HEK293 (cell line): Measurements from ENCODE around the gene UTP25.

Experiments
- CTCF ChIA-PET: fragments of 350-600 bp; formaldehyde crosslinking; extraction: SDS; loops from one replicate; lab custom pipeline; 2021; ENCODE audit warnings: antibody characterized with exemption; lab: Yijun Ruan, JAX
- POLR2A ChIA-PET: fragments of 300-600 bp; formaldehyde crosslinking; extraction: SDS; loops from one replicate; lab custom pipeline; 2020; ENCODE audit warnings: antibody characterized with exemption, inconsistent platforms; lab: Yijun Ruan, JAX
- H3K27ac ChIP-seq: fragments of 200-500 bp; sonication (Bioruptor generic); 2 replicates; pipeline ENCODE4 v1.5.1; 2014; ENCODE audit warnings: low read depth, low read length, control low read depth, inconsistent platforms; ENCODE audit errors: extremely low read depth
- H3K36me3 ChIP-seq, 2 experiments: fragments of 200-500 bp in 1 of 2; sonication (Bioruptor generic) in 1 of 2; 1 replicate in 1 of 2; 2 replicates in 1 of 2; pipeline ENCODE4 v1.5.1; 2014 to 2017; ENCODE audit warnings: inconsistent platforms in 2 of 2, low read length in 2 of 2; ENCODE audit not compliant: control insufficient read depth in 2 of 2, insufficient read depth in 1 of 2
- H3K4me1 ChIP-seq: fragments of 200-500 bp; sonication (Bioruptor generic); 2 replicates; pipeline ENCODE4 v1.5.1; 2014; ENCODE audit warnings: mild to moderate bottlenecking, low read length, inconsistent platforms; ENCODE audit not compliant: control insufficient read depth, insufficient read depth
- H3K4me3 ChIP-seq: 2 replicates; pipeline ENCODE4 v1.5.1; 2011; ENCODE audit warnings: low read depth, mild to moderate bottlenecking, control low read depth, low read length, moderate library complexity
- H3K9me3 ChIP-seq: fragments of 200-500 bp; sonication (Bioruptor generic); 2 replicates; pipeline ENCODE4 v1.5.1; 2014; ENCODE audit warnings: low read depth, low read length, inconsistent platforms; ENCODE audit not compliant: control insufficient read depth, insufficient read depth
- AEBP2 ChIP-seq: fragments of 450-650 bp; formaldehyde crosslinking; IDR thresholded peaks from 2 replicates; pipeline ENCODE4 v1.5.1; 2016; ENCODE audit warnings: missing biosample characterization, missing genetic modification characterization, borderline replicate concordance
- FEZF1 ChIP-seq: fragments of 450-650 bp; formaldehyde crosslinking; IDR thresholded peaks from 2 replicates; pipeline ENCODE4 v1.5.1; 2016; ENCODE audit warnings: missing biosample characterization, missing genetic modification characterization
- KLF1 ChIP-seq: fragments of 450-650 bp; formaldehyde crosslinking; IDR thresholded peaks from 2 replicates; pipeline ENCODE4 v1.5.1; 2016; ENCODE audit warnings: missing biosample characterization, missing genetic modification characterization
- KLF10 ChIP-seq: fragments of 450-650 bp; IDR thresholded peaks from 2 replicates; pipeline ENCODE4 v1.5.1; 2018; ENCODE audit warnings: missing biosample characterization, mild to moderate bottlenecking, missing genetic modification characterization
- RBAK ChIP-seq: fragments of 450-650 bp; formaldehyde crosslinking; IDR thresholded peaks from 2 replicates; pipeline ENCODE4 v1.5.1; 2016; ENCODE audit warnings: missing biosample characterization, missing genetic modification characterization
- REST ChIP-seq: fragments of 450-650 bp; formaldehyde crosslinking; IDR thresholded peaks from 2 replicates; pipeline ENCODE4 v1.5.1; 2016; ENCODE audit warnings: missing biosample characterization, missing genetic modification characterization
- SETDB1 ChIP-seq: IDR thresholded peaks from one replicate; pipeline ENCODE4 v1.6.1; 2017; ENCODE audit warnings: mild to moderate bottlenecking, low read length, moderate library complexity, mixed read lengths; ENCODE audit not compliant: insufficient read length
- YY1 ChIP-seq: fragments of 450-650 bp; formaldehyde crosslinking; IDR thresholded peaks from 2 replicates; pipeline ENCODE4 v1.5.1; 2018; ENCODE audit warnings: missing biosample characterization, missing genetic modification characterization
- ZBTB11 ChIP-seq: fragments of 450-650 bp; formaldehyde crosslinking; conservative IDR thresholded peaks from 2 replicates; pipeline ENCODE4 v1.5.1; 2016; ENCODE audit warnings: low read depth, missing biosample characterization, missing genetic modification characterization
- ZBTB21 ChIP-seq: fragments of 450-650 bp; formaldehyde crosslinking; IDR thresholded peaks from 2 replicates; pipeline ENCODE4 v1.5.1; 2017; ENCODE audit warnings: missing biosample characterization, missing genetic modification characterization
- ZFP69B ChIP-seq: fragments of 450-650 bp; formaldehyde crosslinking; IDR thresholded peaks from 2 replicates; pipeline ENCODE4 v1.5.1; 2016; ENCODE audit warnings: missing biosample characterization, missing genetic modification characterization
- ZNF140 ChIP-seq: fragments of 450-650 bp; formaldehyde crosslinking; IDR thresholded peaks from 2 replicates; pipeline ENCODE4 v1.5.1; 2016; ENCODE audit warnings: missing biosample characterization, missing genetic modification characterization
- ZNF155 ChIP-seq: fragments of 450-650 bp; formaldehyde crosslinking; IDR thresholded peaks from 2 replicates; pipeline ENCODE4 v1.5.1; 2016; ENCODE audit warnings: missing biosample characterization, missing genetic modification characterization
- ZNF280C ChIP-seq: fragments of 450-650 bp; formaldehyde crosslinking; IDR thresholded peaks from 2 replicates; pipeline ENCODE4 v1.5.1; 2016; ENCODE audit warnings: missing biosample characterization, missing genetic modification characterization
- ZNF398 ChIP-seq: fragments of 450-650 bp; formaldehyde crosslinking; IDR thresholded peaks from 2 replicates; pipeline ENCODE4 v1.5.1; 2017; ENCODE audit warnings: missing biosample characterization, missing genetic modification characterization
- ZNF404 ChIP-seq: fragments of 450-650 bp; formaldehyde crosslinking; IDR thresholded peaks from 2 replicates; pipeline ENCODE4 v1.5.1; 2017; ENCODE audit warnings: missing biosample characterization, missing genetic modification characterization
- ZNF521 ChIP-seq: fragments of 450-650 bp; formaldehyde crosslinking; IDR thresholded peaks from 2 replicates; pipeline ENCODE4 v1.5.1; 2017; ENCODE audit warnings: missing biosample characterization, mild to moderate bottlenecking, missing genetic modification characterization
- ZNF571 ChIP-seq: fragments of 450-650 bp; formaldehyde crosslinking; IDR thresholded peaks from 2 replicates; pipeline ENCODE4 v1.5.0; 2017; ENCODE audit warnings: missing biosample characterization, missing genetic modification characterization
- ZNF580 ChIP-seq: fragments of 450-650 bp; formaldehyde crosslinking; IDR thresholded peaks from 2 replicates; pipeline ENCODE4 v1.5.1; 2016; ENCODE audit warnings: missing biosample characterization, missing genetic modification characterization
- ZNF626 ChIP-seq: fragments of 450-650 bp; sonication (Bioruptor Pico); formaldehyde crosslinking; IDR thresholded peaks from 2 replicates; pipeline ENCODE4 v1.5.1; 2018; ENCODE audit warnings: missing biosample characterization, missing genetic modification characterization, inconsistent platforms
- ZNF658 ChIP-seq: fragments of 450-650 bp; formaldehyde crosslinking; IDR thresholded peaks from 2 replicates; pipeline ENCODE4; 2016; ENCODE audit warnings: missing biosample characterization, missing genetic modification characterization
- ZNF692 ChIP-seq: fragments of 450-650 bp; formaldehyde crosslinking; IDR thresholded peaks from 2 replicates; pipeline ENCODE4 v1.5.1; 2016; ENCODE audit warnings: missing biosample characterization, missing genetic modification characterization

Gene UTP25

GRCh38 chr1:209825591-209826434 lies 2.0 kb upstream of the UTP25 start:
- no peak overlapping the region for H3K4me3 ChIP-seq
- H3K4me1 ChIP-seq: no peaks in the 10 kb centered on the region
- no peak overlapping the region for H3K27ac ChIP-seq
- peaks cover 0 to 2% of the 10 kb centered on the region in 2 experiments; a peak in 1 of 3 replicates for H3K36me3 ChIP-seq
- ChIA-PET CTCF (interaction anchor here (0.5 to 7.1 kb wide), 11 partner anchors 10 to 366 kb away, joined by 3 to 111 read pairs (median 4); partner anchors contain the start of genes IRF6 and LAMB3), POLR2A (interaction anchor here (0.6 to 3.0 kb wide), 2 partner anchors 17 to 19 kb away, joined by 4 to 21 read pairs; partner anchors contain the start of gene IRF6)
- no peaks in the 10 kb centered on the region for H3K9me3 ChIP-seq
- TF ChIP-seq ZNF140 (tag by site-specific recombination) (no peak), ZNF626 (tag by site-specific recombination) (no peak), ZNF280C (no peak), ZNF692 (tag by site-specific recombination) (no peak), REST (tag by site-specific recombination) (no peak), YY1 (tag by site-specific recombination) (no peak), ZNF155 (tag by site-specific recombination) (no peak), ZBTB21 (tag by site-specific recombination) (0 out of 2 replicates have a peak, but pooled peaks have one; percentile 15), KLF10 (tag by site-specific recombination) (no peak), ZNF521 (no peak), FEZF1 (tag by site-specific recombination) (no peak), ZNF404 (tag by site-specific recombination) (no peak), ZNF571 (tag by site-specific recombination) (no peak), AEBP2 (tag by site-specific recombination) (no peak), ZNF398 (tag by site-specific recombination) (0 out of 2 replicates have a peak, but pooled peaks have one; percentile 17), ZNF580 (tag by site-specific recombination) (no peak), ZNF658 (tag by site-specific recombination) (no peak), RBAK (tag by site-specific recombination) (no peak), SETDB1 (no peak), ZBTB11 (tag by site-specific recombination) (no peak), ZFP69B (no peak), KLF1 (tag by site-specific recombination) (peak; percentile 67)
